Nephron (organoid): Measurements from ENCODE around the gene STAT5B.

Experiments
- H3K27ac Mint-ChIP-seq, 3 experiments: 2 replicates each; pipeline ENCODE4 v1.8.0; 2020; ENCODE audit warnings: mixed read lengths in 3 of 3, mild to moderate bottlenecking in 2 of 3, moderate library complexity in 1 of 3
- H3K27me3 Mint-ChIP-seq: 2 replicates; pipeline ENCODE4 v1.8.0; 2021; ENCODE audit warnings: low read depth, mild to moderate bottlenecking, moderate library complexity, mixed read lengths
- H3K36me3 Mint-ChIP-seq: 2 replicates; pipeline ENCODE4 v1.8.0; 2020; ENCODE audit warnings: low read depth, mixed read lengths
- H3K4me1 Mint-ChIP-seq: 2 replicates; pipeline ENCODE4 v1.8.0; 2020; ENCODE audit warnings: mixed read lengths
- H3K4me3 Mint-ChIP-seq, 3 experiments: 2 replicates each; pipeline ENCODE4 v1.8.0; 2020; ENCODE audit warnings: mild to moderate bottlenecking in 3 of 3, mixed read lengths in 3 of 3, moderate library complexity in 2 of 3
- H3K9me3 Mint-ChIP-seq: 2 replicates; pipeline ENCODE4 v1.8.0; 2020; ENCODE audit warnings: mixed read lengths
- CTCF ChIP-seq, 3 experiments: fragments of 200-600 bp; sonication (generic); IDR thresholded peaks; one replicate each; pipeline ENCODE4 v1.5.0; 2021; ENCODE audit warnings: antibody characterized with exemption in 3 of 3; ENCODE audit not compliant: unreplicated experiment in 3 of 3

Gene STAT5B

GRCh38 chr17:42179911-42180410, 96.2 kb downstream of the STAT5B start:
- Mint-ChIP-seq H3K4me3 (peak overlapping the region; percentile 40 to 51 (median 42)), H3K27me3 (peaks cover 85% of the 10 kb centered on the region), H3K4me1 (peaks cover 6% of the 10 kb centered on the region), H3K27ac (no peak overlapping the region), H3K9me3 (no peaks in the 10 kb centered on the region), H3K36me3 (no peaks in the 10 kb centered on the region)
- no peak for TF ChIP-seq CTCF (IDR thresholded peaks at IDR 0.05; ENCODE audit: unreplicated experiment in 3 of 3)

GRCh38 chr17:42179335-42179734, 96.9 kb downstream of the STAT5B start:
- Mint-ChIP-seq H3K4me3 (no peak overlapping the region), H3K4me1 (peaks cover 6% of the 10 kb centered on the region), H3K36me3 (no peaks in the 10 kb centered on the region), H3K27ac (no peak overlapping the region), H3K9me3 (no peaks in the 10 kb centered on the region), H3K27me3 (peaks cover 85% of the 10 kb centered on the region)
- TF ChIP-seq CTCF (IDR thresholded peaks at IDR 0.05; ENCODE audit: unreplicated experiment in 3 of 3) = no peak

GRCh38 chr17:42178817-42179216, 97.4 kb downstream of the STAT5B start:
- TF ChIP-seq CTCF (IDR thresholded peaks at IDR 0.05; ENCODE audit: unreplicated experiment in 3 of 3) = no peak
- H3K9me3 Mint-ChIP-seq = no peaks in the 10 kb centered on the region
- no peak overlapping the region for H3K27ac Mint-ChIP-seq
- H3K4me1 Mint-ChIP-seq = peaks cover 5% of the 10 kb centered on the region
- peaks cover 79% of the 10 kb centered on the region for H3K27me3 Mint-ChIP-seq
- no peak overlapping the region for H3K4me3 Mint-ChIP-seq
- H3K36me3 Mint-ChIP-seq = no peaks in the 10 kb centered on the region

GRCh38 chr17:42177684-42178083, 98.5 kb downstream of the STAT5B start:
- no peaks in the 10 kb centered on the region for H3K9me3 Mint-ChIP-seq
- no peaks in the 10 kb centered on the region for H3K36me3 Mint-ChIP-seq
- peaks cover 74% of the 10 kb centered on the region for H3K27me3 Mint-ChIP-seq
- TF ChIP-seq CTCF (IDR thresholded peaks at IDR 0.05; ENCODE audit: unreplicated experiment in 3 of 3) = no peak
- no peak overlapping the region for H3K4me3 Mint-ChIP-seq
- H3K27ac Mint-ChIP-seq = no peak overlapping the region
- no peaks in the 10 kb centered on the region for H3K4me1 Mint-ChIP-seq

- no peaks in the 10 kb centered on the region for H3K9me3 Mint-ChIP-seq
- no peak overlapping the region for H3K4me3 Mint-ChIP-seq
- no peak for TF ChIP-seq CTCF (IDR thresholded peaks at IDR 0.05; ENCODE audit: unreplicated experiment in 3 of 3)
- H3K27me3 Mint-ChIP-seq = peaks cover 54% of the 10 kb centered on the region
- H3K27ac Mint-ChIP-seq = no peak overlapping the region
- no peaks in the 10 kb centered on the region for H3K4me1 Mint-ChIP-seq
- H3K36me3 Mint-ChIP-seq = no peaks in the 10 kb centered on the region
These were observed 101.9 kb downstream of the STAT5B start for GRCh38 chr17:42174126-42174783.

- TF ChIP-seq CTCF (IDR thresholded peaks at IDR 0.05; ENCODE audit: unreplicated experiment in 3 of 3) = no peak
- no peak overlapping the region for H3K4me3 Mint-ChIP-seq
- no peak overlapping the region for H3K27ac Mint-ChIP-seq
- no peaks in the 10 kb centered on the region for H3K36me3 Mint-ChIP-seq
- peaks cover 37% of the 10 kb centered on the region for H3K27me3 Mint-ChIP-seq
- H3K4me1 Mint-ChIP-seq = no peaks in the 10 kb centered on the region
- no peaks in the 10 kb centered on the region for H3K9me3 Mint-ChIP-seq
These were observed 104.4 kb downstream of the STAT5B start for GRCh38 chr17:42171831-42172230.
